Thyroid gland (tissue), 4 donors: Measurements from ENCODE around the gene DYRK1A.

Experiments
- POLR2A ChIP-seq, 2 donors: fragments of 450-650 bp; IDR thresholded peaks; one replicate each; pipeline ENCODE4 v1.6.1; 2017; ENCODE audit warnings: antibody characterized with exemption in 2 of 2, mild to moderate bottlenecking in 2 of 2, moderate library complexity in 1 of 2
- TF ChIP-seq, protein P1 (sequence below), 6 experiments: fragments of 200-600 bp in 3 of 6; fragments of 450-650 bp in 3 of 6; sonication (generic) in 3 of 6; IDR thresholded peaks; one replicate each; pipeline ENCODE4 v1.5.1; 2016 to 2019; ENCODE audit warnings: antibody characterized with exemption in 6 of 6, mild to moderate bottlenecking in 2 of 6, inconsistent platforms in 1 of 6, moderate library complexity in 1 of 6

DNA sequence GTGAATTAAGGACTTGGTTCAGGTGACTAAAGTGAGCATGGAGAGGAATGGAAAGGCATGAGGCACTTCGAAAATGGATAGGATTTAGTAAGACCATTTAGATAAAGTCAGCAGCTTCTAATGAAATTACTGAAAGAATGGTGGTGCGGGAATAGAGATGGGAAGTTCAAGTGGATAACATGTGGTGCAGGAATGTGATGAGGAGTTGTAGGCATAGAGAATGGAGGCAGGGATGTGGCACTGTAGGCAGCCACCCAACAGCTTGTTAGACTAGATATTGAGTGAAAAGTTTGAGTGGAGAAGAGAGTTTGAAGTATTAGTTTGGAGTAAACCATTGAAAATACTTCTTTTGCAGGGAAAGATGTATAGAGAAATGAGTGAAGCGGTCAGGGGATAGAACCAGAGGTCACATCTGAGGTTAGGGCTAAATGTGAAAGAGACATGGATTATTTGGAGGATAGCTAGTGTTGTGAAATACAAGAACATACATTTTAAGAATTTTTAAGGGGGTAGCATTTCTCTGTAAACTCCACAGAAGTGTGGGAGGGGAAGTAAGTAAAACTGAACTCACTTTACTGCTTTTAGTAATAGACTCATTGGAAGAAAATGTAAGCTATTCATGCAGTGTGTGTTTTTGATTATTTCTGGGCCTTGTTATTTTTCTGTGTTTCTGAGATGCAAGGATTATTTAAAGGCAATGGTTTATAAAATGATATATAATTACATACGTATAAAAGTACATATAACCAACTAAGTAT is 46.2 kb downstream of the DYRK1A start:
- TF ChIP-seq, protein P1, sequence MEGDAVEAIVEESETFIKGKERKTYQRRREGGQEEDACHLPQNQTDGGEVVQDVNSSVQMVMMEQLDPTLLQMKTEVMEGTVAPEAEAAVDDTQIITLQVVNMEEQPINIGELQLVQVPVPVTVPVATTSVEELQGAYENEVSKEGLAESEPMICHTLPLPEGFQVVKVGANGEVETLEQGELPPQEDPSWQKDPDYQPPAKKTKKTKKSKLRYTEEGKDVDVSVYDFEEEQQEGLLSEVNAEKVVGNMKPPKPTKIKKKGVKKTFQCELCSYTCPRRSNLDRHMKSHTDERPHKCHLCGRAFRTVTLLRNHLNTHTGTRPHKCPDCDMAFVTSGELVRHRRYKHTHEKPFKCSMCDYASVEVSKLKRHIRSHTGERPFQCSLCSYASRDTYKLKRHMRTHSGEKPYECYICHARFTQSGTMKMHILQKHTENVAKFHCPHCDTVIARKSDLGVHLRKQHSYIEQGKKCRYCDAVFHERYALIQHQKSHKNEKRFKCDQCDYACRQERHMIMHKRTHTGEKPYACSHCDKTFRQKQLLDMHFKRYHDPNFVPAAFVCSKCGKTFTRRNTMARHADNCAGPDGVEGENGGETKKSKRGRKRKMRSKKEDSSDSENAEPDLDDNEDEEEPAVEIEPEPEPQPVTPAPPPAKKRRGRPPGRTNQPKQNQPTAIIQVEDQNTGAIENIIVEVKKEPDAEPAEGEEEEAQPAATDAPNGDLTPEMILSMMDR (IDR thresholded peaks at IDR 0.05): no peak
- TF ChIP-seq POLR2A (IDR thresholded peaks at IDR 0.05): no peak
